HepG2 (cell line): ENCODE data around the gene ISOC2. TPM values are rescaled to one million over a fixed set of nuclear protein-coding genes. Genes with fewer than 3 reads are reported as not detected.

Source experiments
- CEBPB ChIP-seq: IDR thresholded peaks from 2 replicates; pipeline ENCODE4 v1.6.1; 2011; ENCODE audit warnings: low read depth, low read length, improper control_type of control experiment, borderline replicate concordance
- CREM ChIP-seq, 2 experiments: sonication (generic) in 1 of 2; formaldehyde crosslinking in 1 of 2; IDR thresholded peaks; 2 replicates each; pipeline versions ENCODE4 v1.4.0 to v1.6.1; 2016 to 2020; ENCODE audit warnings: antibody characterized with exemption in 1 of 2, mild to moderate bottlenecking in 1 of 2, missing genetic modification reagents in 1 of 2
- EZH2 ChIP-seq: conservative IDR thresholded peaks from 2 replicates; pipeline ENCODE4 v1.6.1; 2012; ENCODE audit warnings: mild to moderate bottlenecking, low read depth, low read length, moderate library complexity
- FIP1L1 ChIP-seq: fragments of 200-400 bp; formaldehyde crosslinking; IDR thresholded peaks from 2 replicates; pipeline ENCODE4 v1.6.1; 2018; ENCODE audit warnings: low read depth, mild to moderate bottlenecking, low read length, moderate library complexity, borderline replicate concordance; ENCODE audit not compliant: insufficient read depth
- HDAC1 ChIP-seq: sonication (generic); formaldehyde crosslinking; IDR thresholded peaks from 2 replicates; pipeline ENCODE4 v1.5.1; 2020; ENCODE audit warnings: mild to moderate bottlenecking, missing genetic modification reagents
- HES4 ChIP-seq: sonication (generic); formaldehyde crosslinking; IDR thresholded peaks from 2 replicates; pipeline ENCODE4 v1.9.0; 2021; ENCODE audit warnings: mild to moderate bottlenecking, missing genetic modification reagents, borderline replicate concordance
- MED13 ChIP-seq: sonication (generic); formaldehyde crosslinking; IDR thresholded peaks from 2 replicates; pipeline ENCODE4 v1.5.0; 2020; ENCODE audit warnings: missing genetic modification reagents
- NR2F6 ChIP-seq, 2 experiments: IDR thresholded peaks; 2 replicates each; pipeline ENCODE4 v1.6.1; 2016; ENCODE audit warnings: antibody characterized with exemption in 1 of 2, mild to moderate bottlenecking in 1 of 2
- POGZ ChIP-seq: sonication (generic); formaldehyde crosslinking; IDR thresholded peaks from 2 replicates; pipeline ENCODE4 v1.4.0; 2020; ENCODE audit warnings: mild to moderate bottlenecking, missing genetic modification reagents
- RXRA ChIP-seq: sonication (generic); formaldehyde crosslinking; IDR thresholded peaks from 2 replicates; pipeline ENCODE4 v1.5.1; 2020; ENCODE audit warnings: missing genetic modification reagents
- U2AF2 ChIP-seq: fragments of 200-400 bp; formaldehyde crosslinking; IDR thresholded peaks from 2 replicates; pipeline ENCODE4 v1.6.1; 2017; ENCODE audit warnings: low read depth, mild to moderate bottlenecking, low read length
- ZNF251 ChIP-seq: sonication (generic); formaldehyde crosslinking; IDR thresholded peaks from 2 replicates; pipeline ENCODE4 v1.9.0; 2021; ENCODE audit warnings: mild to moderate bottlenecking, missing genetic modification reagents
- ZNF724P ChIP-seq: sonication (generic); formaldehyde crosslinking; IDR thresholded peaks from 2 replicates; pipeline ENCODE4 v1.8.0; 2022; ENCODE audit warnings: missing genetic modification reagents, borderline replicate concordance
- ZZZ3 ChIP-seq: sonication (generic); formaldehyde crosslinking; IDR thresholded peaks from 2 replicates; pipeline ENCODE4 v1.4.0; 2020; ENCODE audit warnings: missing genetic modification reagents, mild to moderate bottlenecking, borderline replicate concordance
- polyA plus RNA-seq, 8 experiments: library from polyadenylated mRNA; depleted of rRNA in 3 of 8; stranded (reverse) in 7 of 8; unstranded in 1 of 8; fragments of >200 nt; fragmentation: Illumina TruSeq in 4 of 8; extraction: Trizol in 4 of 8; gene quantifications; 2 replicates each; pipeline versions ENCODE4 v1.2.1 to v1.2.3, GENCODE V29; 2011 to 2016; ENCODE audit warnings: low read depth in 4 of 8, missing spikeins in 1 of 8, mixed read lengths in 1 of 8; ENCODE audit not compliant: insufficient read depth in 1 of 8
- total RNA-seq, 5 experiments: library from RNA; depleted of rRNA; stranded (reverse); fragments of >200 nt; fragmentation: Illumina TruSeq; extraction: Trizol; gene quantifications; 2 replicates each; pipeline ENCODE4 v1.2.3, GENCODE V29; 2016; ENCODE audit warnings: low read depth in 1 of 5
- TF ChIP-seq, protein P1 (sequence below): sonication (generic); formaldehyde crosslinking; IDR thresholded peaks from 2 replicates; pipeline ENCODE4 v1.4.0; 2020; ENCODE audit warnings: missing genetic modification reagents, borderline replicate concordance
- TF ChIP-seq, protein P2 (sequence below): sonication (generic); formaldehyde crosslinking; IDR thresholded peaks from 2 replicates; pipeline ENCODE4 v1.4.0; 2020; ENCODE audit warnings: missing genetic modification reagents; ENCODE audit errors: not compliant biosample characterization
- TF ChIP-seq, protein P3 (sequence below): sonication (generic); formaldehyde crosslinking; IDR thresholded peaks from 2 replicates; pipeline ENCODE4 v1.5.0; 2020; ENCODE audit warnings: mild to moderate bottlenecking, low read depth, missing genetic modification reagents, borderline replicate concordance
- TF ChIP-seq, protein P4 (sequence below): sonication (generic); formaldehyde crosslinking; conservative IDR thresholded peaks from 2 replicates; pipeline ENCODE4 v1.4.0; 2020; ENCODE audit warnings: missing genetic modification reagents
- TF ChIP-seq, protein P5 (sequence below): sonication (generic); formaldehyde crosslinking; IDR thresholded peaks from 2 replicates; pipeline ENCODE4 v1.9.0; 2022; ENCODE audit warnings: missing genetic modification reagents, mild to moderate bottlenecking, borderline replicate concordance

ISOC2 gene
- total and polyA plus RNA-seq, 2 of the 13 experiments (the other 11 are each of a cell fraction or from before 2014, with no cell fraction given): 76.8 to 105 TPM

DNA sequence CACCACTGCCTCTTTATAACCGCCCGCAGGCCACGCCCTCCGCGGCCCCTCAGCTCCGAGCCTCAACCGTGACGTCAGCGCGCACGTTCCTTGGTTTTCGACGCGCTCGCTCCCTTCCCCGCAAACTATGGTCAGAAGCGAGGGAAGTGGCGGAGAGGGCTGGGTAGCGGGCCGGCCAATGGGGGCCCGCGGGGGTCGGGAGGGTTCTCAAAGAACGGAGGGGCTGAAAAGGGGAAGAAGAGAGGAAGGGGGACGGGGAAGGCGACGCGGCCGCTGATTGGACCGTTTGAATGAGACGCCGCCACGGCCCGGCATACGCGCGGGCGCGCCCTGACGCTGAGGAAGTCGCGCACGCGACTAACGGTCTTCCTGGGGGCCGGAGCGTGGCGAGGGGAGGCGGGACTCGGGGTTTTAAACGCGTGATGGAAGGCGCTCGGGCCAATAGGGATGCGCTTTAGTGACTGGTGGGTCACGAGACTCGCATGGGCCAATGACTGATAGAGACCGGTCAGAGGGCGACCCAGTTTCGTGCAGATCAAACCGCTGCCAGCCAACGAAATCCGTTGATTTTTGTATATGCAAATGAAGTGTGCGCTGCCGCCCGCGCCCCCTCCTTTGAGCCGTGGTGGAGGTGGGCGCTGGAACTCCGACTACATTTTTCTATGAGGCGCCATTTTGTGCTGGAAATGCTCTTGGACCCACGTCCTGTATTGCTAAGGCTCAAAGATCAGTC lies 53.5 kb downstream of the ISOC2 start (continued):
- TF ChIP-seq, protein P1, sequence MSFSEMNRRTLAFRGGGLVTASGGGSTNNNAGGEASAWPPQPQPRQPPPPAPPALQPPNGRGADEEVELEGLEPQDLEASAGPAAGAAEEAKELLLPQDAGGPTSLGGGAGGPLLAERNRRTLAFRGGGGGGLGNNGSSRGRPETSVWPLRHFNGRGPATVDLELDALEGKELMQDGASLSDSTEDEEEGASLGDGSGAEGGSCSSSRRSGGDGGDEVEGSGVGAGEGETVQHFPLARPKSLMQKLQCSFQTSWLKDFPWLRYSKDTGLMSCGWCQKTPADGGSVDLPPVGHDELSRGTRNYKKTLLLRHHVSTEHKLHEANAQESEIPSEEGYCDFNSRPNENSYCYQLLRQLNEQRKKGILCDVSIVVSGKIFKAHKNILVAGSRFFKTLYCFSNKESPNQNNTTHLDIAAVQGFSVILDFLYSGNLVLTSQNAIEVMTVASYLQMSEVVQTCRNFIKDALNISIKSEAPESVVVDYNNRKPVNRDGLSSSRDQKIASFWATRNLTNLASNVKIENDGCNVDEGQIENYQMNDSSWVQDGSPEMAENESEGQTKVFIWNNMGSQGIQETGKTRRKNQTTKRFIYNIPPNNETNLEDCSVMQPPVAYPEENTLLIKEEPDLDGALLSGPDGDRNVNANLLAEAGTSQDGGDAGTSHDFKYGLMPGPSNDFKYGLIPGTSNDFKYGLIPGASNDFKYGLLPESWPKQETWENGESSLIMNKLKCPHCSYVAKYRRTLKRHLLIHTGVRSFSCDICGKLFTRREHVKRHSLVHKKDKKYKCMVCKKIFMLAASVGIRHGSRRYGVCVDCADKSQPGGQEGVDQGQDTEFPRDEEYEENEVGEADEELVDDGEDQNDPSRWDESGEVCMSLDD (CRISPR knock-in tag): no peak
- no peak for TF ChIP-seq MED13 (CRISPR knock-in tag)
- TF ChIP-seq FIP1L1: no peak
- peak; percentile 81 for TF ChIP-seq CREM (IDR thresholded peaks at IDR 0.05)
- TF ChIP-seq CREM (CRISPR knock-in tag; IDR thresholded peaks at IDR 0.05): 0 out of 2 replicates have a peak, but pooled peaks have one; percentile 30
- no peak for TF ChIP-seq EZH2
- TF ChIP-seq NR2F6 (IDR thresholded peaks at IDR 0.05): no peak
- TF ChIP-seq NR2F6 (CRISPR knock-in tag; IDR thresholded peaks at IDR 0.05): 0 out of 2 replicates have a peak, but pooled peaks have one; percentile 17
- TF ChIP-seq HES4: no peak
- TF ChIP-seq POGZ (CRISPR knock-in tag): peak; percentile 74
- TF ChIP-seq, protein P2, sequence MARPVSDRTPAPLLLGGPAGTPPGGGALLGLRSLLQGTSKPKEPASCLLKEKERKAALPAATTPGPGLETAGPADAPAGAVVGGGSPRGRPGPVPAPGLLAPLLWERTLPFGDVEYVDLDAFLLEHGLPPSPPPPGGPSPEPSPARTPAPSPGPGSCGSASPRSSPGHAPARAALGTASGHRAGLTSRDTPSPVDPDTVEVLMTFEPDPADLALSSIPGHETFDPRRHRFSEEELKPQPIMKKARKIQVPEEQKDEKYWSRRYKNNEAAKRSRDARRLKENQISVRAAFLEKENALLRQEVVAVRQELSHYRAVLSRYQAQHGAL (CRISPR knock-in tag): no peak
- TF ChIP-seq, protein P3, sequence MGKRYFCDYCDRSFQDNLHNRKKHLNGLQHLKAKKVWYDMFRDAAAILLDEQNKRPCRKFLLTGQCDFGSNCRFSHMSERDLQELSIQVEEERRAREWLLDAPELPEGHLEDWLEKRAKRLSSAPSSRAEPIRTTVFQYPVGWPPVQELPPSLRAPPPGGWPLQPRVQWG (CRISPR knock-in tag): no peak
- no peak for TF ChIP-seq ZNF724P (CRISPR knock-in tag)
- TF ChIP-seq ZNF251 (CRISPR knock-in tag): 0 out of 2 replicates have a peak, but pooled peaks have one; percentile 38
- no peak for TF ChIP-seq ZZZ3
- no peak for TF ChIP-seq U2AF2
- 0 out of 2 replicates have a peak, but pooled peaks have one; percentile 28 for TF ChIP-seq HDAC1 (CRISPR knock-in tag)
- TF ChIP-seq, protein P4, sequence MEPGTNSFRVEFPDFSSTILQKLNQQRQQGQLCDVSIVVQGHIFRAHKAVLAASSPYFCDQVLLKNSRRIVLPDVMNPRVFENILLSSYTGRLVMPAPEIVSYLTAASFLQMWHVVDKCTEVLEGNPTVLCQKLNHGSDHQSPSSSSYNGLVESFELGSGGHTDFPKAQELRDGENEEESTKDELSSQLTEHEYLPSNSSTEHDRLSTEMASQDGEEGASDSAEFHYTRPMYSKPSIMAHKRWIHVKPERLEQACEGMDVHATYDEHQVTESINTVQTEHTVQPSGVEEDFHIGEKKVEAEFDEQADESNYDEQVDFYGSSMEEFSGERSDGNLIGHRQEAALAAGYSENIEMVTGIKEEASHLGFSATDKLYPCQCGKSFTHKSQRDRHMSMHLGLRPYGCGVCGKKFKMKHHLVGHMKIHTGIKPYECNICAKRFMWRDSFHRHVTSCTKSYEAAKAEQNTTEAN (CRISPR knock-in tag): no peak; the same call in 1 of the 2 replicates
- no peak for TF ChIP-seq RXRA
- TF ChIP-seq CEBPB: no peak
- TF ChIP-seq, protein P5, sequence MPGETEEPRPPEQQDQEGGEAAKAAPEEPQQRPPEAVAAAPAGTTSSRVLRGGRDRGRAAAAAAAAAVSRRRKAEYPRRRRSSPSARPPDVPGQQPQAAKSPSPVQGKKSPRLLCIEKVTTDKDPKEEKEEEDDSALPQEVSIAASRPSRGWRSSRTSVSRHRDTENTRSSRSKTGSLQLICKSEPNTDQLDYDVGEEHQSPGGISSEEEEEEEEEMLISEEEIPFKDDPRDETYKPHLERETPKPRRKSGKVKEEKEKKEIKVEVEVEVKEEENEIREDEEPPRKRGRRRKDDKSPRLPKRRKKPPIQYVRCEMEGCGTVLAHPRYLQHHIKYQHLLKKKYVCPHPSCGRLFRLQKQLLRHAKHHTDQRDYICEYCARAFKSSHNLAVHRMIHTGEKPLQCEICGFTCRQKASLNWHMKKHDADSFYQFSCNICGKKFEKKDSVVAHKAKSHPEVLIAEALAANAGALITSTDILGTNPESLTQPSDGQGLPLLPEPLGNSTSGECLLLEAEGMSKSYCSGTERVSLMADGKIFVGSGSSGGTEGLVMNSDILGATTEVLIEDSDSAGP (CRISPR knock-in tag): peak; percentile 38; the same call in 1 of the 2 replicates
